ENCODE measurements around the gene SCP2D1.

GRCh38 chr20:18840248-18840645 is 26.7 kb downstream of the SCP2D1 start:
- TF ChIP-seq CHD2 (IDR thresholded peaks at IDR 0.05; ENCODE audit: low read length, partially characterized antibody) (no peak), CTCF (IDR thresholded peaks at IDR 0.05) (no peak), RCOR1 (IDR thresholded peaks at IDR 0.05; ENCODE audit: low read length) (no peak), RFX5 (IDR thresholded peaks at IDR 0.05; ENCODE audit: low read length) (no peak), NRF1 (IDR thresholded peaks at IDR 0.05; ENCODE audit: low read depth, low read length) (no peak), MAX (IDR thresholded peaks at IDR 0.05; ENCODE audit: low read depth) (no peak), RAD21 (IDR thresholded peaks at IDR 0.05; ENCODE audit: low read length) (no peak), EZH2phosphoT487 (IDR thresholded peaks at IDR 0.05; ENCODE audit: borderline replicate concordance, low read depth) (no peak), TCF12 (IDR thresholded peaks at IDR 0.05) (no peak)
